Cardiac muscle cell (in vitro differentiated cells and primary cell): ENCODE results near the gene GDF2. TPM values are rescaled to one million over a fixed set of nuclear protein-coding genes. Genes with fewer than 3 reads are reported as not detected.

Source experiments
- DNase-seq, 2 donors: peaks; one replicate each; pipeline versions ENCODE4 v3.0.0 to v3.0.0-alpha.2; 2010 to 2017; ENCODE audit warnings: low read depth in 1 of 2, low spot score in 1 of 2
- H3K27ac ChIP-seq: fragments of 200-600 bp; sonication (generic); 2 replicates; pipeline ENCODE4 v1.5.1; 2016
- H3K27me3 ChIP-seq: fragments of 200-600 bp; sonication (generic); 2 replicates; pipeline ENCODE4 v1.6.0; 2016; ENCODE audit warnings: control low read depth
- H3K36me3 ChIP-seq: fragments of 200-600 bp; sonication (generic); 2 replicates; pipeline ENCODE4 v1.5.1; 2016; ENCODE audit warnings: control low read depth
- H3K4me1 ChIP-seq: fragments of 200-600 bp; sonication (generic); 2 replicates; pipeline ENCODE4 v1.8.1; 2017; ENCODE audit warnings: low read depth, mild to moderate bottlenecking, mixed run types
- H3K4me3 ChIP-seq: fragments of 200-600 bp; sonication (generic); 2 replicates; pipeline ENCODE4 v1.5.1; 2016; ENCODE audit warnings: mild to moderate bottlenecking
- H3K9me3 ChIP-seq: fragments of 200-600 bp; sonication (generic); 2 replicates; pipeline ENCODE4 v1.5.1; 2017; ENCODE audit warnings: low read depth, mild to moderate bottlenecking, control low read depth
- CTCF ChIP-seq: IDR thresholded peaks from 2 replicates; pipeline ENCODE4 v1.5.1; 2012; ENCODE audit warnings: low read depth, mild to moderate bottlenecking, low read length
- polyA plus RNA-seq: library from polyadenylated mRNA; unstranded; fragments of >200 nt; fragmentation: Nextera tagmentation; extraction: Ambion mirVana; gene quantifications from 2 replicates; pipeline ENCODE4 v1.2.1, GENCODE V29; 2016
- total RNA-seq: library from RNA; depleted of rRNA; stranded (reverse); fragments of >200 nt; gene quantifications from 2 replicates; pipeline ENCODE4 v1.2.3, GENCODE V29; 2016

GDF2 gene
- total and polyA plus RNA-seq, 2 experiments from 2014 or later: 3.5 to 4.4 TPM

- H3K27ac ChIP-seq: no peak overlapping the region
- H3K4me1 ChIP-seq: no peaks in the 10 kb centered on the region
- no peaks in the 10 kb centered on the region for H3K27me3 ChIP-seq
- H3K9me3 ChIP-seq: no peaks in the 10 kb centered on the region
- H3K4me3 ChIP-seq: no peak overlapping the region
- DNase-seq: no peak
- no peaks in the 10 kb centered on the region for H3K36me3 ChIP-seq
- TF ChIP-seq CTCF: no peak
Measured at GRCh38 chr10:47278720-47279119, 43.5 kb upstream of the GDF2 start.

- H3K9me3 ChIP-seq: no peaks in the 10 kb centered on the region
- H3K36me3 ChIP-seq: no peaks in the 10 kb centered on the region
- no peaks in the 10 kb centered on the region for H3K4me1 ChIP-seq
- H3K4me3 ChIP-seq: no peak overlapping the region
- no peaks in the 10 kb centered on the region for H3K27me3 ChIP-seq
- no peak for DNase-seq
- no peak overlapping the region for H3K27ac ChIP-seq
- TF ChIP-seq CTCF: no peak
Measured at GRCh38 chr10:47279276-47279675, 43.0 kb upstream of the GDF2 start.

- Histone ChIP-seq H3K9me3 (no peaks in the 10 kb centered on the region), H3K36me3 (no peaks in the 10 kb centered on the region), H3K27ac (no peak overlapping the region), H3K4me1 (no peaks in the 10 kb centered on the region), H3K4me3 (no peak overlapping the region), H3K27me3 (no peaks in the 10 kb centered on the region)
- DNase-seq: no peak
- no peak for TF ChIP-seq CTCF
Measured at GRCh38 chr10:47282005-47282656, 40.1 kb upstream of the GDF2 start.

GRCh38 chr10:47282657-47283018 is 39.6 kb upstream of the GDF2 start:
- H3K27me3 ChIP-seq: no peaks in the 10 kb centered on the region
- H3K27ac ChIP-seq: no peak overlapping the region
- no peaks in the 10 kb centered on the region for H3K4me1 ChIP-seq
- H3K9me3 ChIP-seq: no peaks in the 10 kb centered on the region
- H3K36me3 ChIP-seq: no peaks in the 10 kb centered on the region
- H3K4me3 ChIP-seq: no peak overlapping the region
- no peak for TF ChIP-seq CTCF
- no peak for DNase-seq

- Histone ChIP-seq H3K27ac (no peak overlapping the region), H3K4me1 (no peaks in the 10 kb centered on the region), H3K9me3 (no peaks in the 10 kb centered on the region), H3K36me3 (no peaks in the 10 kb centered on the region), H3K4me3 (no peak overlapping the region), H3K27me3 (no peaks in the 10 kb centered on the region)
- no peak for TF ChIP-seq CTCF
- no peak for DNase-seq
Measured at GRCh38 chr10:47283101-47283630, 39.1 kb upstream of the GDF2 start.
